WI38 (cell line): ENCODE data around the gene EDEM3.

Source experiments
- H3K4me3 ChIP-seq: 2 replicates; pipeline ENCODE4 v1.5.1; 2011; ENCODE audit warnings: low read depth, mild to moderate bottlenecking, control low read depth, low read length
- TF ChIP-seq, protein P1 (sequence below): IDR thresholded peaks from 2 replicates; pipeline ENCODE4 v1.5.1; 2012; ENCODE audit warnings: low read depth, mild to moderate bottlenecking, control low read depth, low read length

The EDEM3 gene

GRCh38 chr1:184781941-184782340 lies 27.3 kb upstream of the EDEM3 start:
- TF ChIP-seq, protein P1, sequence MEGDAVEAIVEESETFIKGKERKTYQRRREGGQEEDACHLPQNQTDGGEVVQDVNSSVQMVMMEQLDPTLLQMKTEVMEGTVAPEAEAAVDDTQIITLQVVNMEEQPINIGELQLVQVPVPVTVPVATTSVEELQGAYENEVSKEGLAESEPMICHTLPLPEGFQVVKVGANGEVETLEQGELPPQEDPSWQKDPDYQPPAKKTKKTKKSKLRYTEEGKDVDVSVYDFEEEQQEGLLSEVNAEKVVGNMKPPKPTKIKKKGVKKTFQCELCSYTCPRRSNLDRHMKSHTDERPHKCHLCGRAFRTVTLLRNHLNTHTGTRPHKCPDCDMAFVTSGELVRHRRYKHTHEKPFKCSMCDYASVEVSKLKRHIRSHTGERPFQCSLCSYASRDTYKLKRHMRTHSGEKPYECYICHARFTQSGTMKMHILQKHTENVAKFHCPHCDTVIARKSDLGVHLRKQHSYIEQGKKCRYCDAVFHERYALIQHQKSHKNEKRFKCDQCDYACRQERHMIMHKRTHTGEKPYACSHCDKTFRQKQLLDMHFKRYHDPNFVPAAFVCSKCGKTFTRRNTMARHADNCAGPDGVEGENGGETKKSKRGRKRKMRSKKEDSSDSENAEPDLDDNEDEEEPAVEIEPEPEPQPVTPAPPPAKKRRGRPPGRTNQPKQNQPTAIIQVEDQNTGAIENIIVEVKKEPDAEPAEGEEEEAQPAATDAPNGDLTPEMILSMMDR, result no peak
- H3K4me3 ChIP-seq, result no peak overlapping the region

DNA sequence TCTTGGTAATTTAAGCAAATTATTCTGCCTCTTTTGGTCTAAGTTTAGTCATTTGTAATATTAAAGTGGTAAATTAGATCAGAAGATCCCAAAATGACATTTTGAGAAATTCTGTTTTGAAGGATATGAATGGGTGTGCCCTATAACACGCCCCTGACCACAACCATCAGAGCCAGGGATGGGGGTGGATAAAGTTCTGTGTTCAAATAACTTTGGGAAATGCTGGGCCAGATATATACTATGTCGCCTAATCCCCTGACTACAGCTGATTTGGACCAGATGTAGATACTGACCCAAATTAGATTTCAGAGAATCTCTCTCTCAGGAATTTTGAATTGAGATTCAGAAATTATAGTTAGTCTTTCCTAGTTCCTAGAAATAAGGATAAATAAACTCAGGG lies 21.2 kb upstream of the EDEM3 start:
- TF ChIP-seq, protein P1, result no peak
- H3K4me3 ChIP-seq, result no peak overlapping the region

GRCh38 chr1:184775329-184775728 lies 20.7 kb upstream of the EDEM3 start:
- H3K4me3 ChIP-seq, result no peak overlapping the region
- TF ChIP-seq, protein P1, result no peak

DNA sequence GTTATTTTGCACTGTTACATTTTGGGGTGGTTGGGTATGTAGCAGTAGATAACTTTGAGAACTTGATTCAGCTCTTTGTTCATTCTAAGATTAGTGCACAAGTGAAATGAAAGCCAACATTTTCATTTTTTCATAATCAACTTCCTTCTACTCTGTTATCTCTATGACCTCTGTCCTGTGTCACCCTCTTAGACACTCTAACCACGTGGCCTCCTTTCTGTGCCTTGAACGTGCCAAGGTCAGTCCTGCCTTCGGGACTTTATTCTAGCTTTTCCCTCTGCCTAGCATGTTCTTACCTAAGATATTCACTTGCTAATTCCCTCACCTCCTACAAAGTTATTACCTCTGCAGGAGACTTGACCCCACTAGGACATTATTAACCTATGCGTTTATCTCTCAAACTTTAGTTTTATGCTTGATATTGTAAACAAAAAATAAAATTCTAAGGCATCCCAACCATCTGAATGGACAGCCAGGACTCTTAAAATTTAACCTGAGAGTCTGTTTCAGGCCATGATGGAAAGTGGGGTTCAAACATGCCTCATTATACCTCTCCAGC lies 19.2 kb upstream of the EDEM3 start:
- TF ChIP-seq, protein P1, result no peak
- no peak overlapping the region for H3K4me3 ChIP-seq

- no peak overlapping the region for H3K4me3 ChIP-seq
- TF ChIP-seq, protein P1, result no peak
Measured at GRCh38 chr1:184771190-184771691, 16.6 kb upstream of the EDEM3 start.

- no peak overlapping the region for H3K4me3 ChIP-seq
- TF ChIP-seq, protein P1, result no peak
Measured at GRCh38 chr1:184770181-184770979, 15.7 kb upstream of the EDEM3 start.

GRCh38 chr1:184769241-184769640 lies 14.6 kb upstream of the EDEM3 start:
- TF ChIP-seq, protein P1, result no peak
- H3K4me3 ChIP-seq, result no peak overlapping the region
